Trophoblast cell (in vitro differentiated cells and primary cell): ENCODE results near the gene TAF8.
A peak's percentile ranks its signal among the peaks of the same experiment; 100 is the strongest.

ENCODE experiments used
- DNase-seq, 2 donors: peaks; one replicate each; pipeline ENCODE4 v3.0.0-alpha.2; 2016
- H2AFZ ChIP-seq: 2 replicates; pipeline ENCODE4 v1.6.1; 2013; ENCODE audit warnings: low read length, moderate library complexity, mild to moderate bottlenecking; ENCODE audit not compliant: insufficient read depth, poor library complexity
- H2AK5ac ChIP-seq: 2 replicates; pipeline ENCODE4 v1.6.1; 2013; ENCODE audit warnings: mild to moderate bottlenecking, low read length
- H2BK120ac ChIP-seq: 2 replicates; pipeline ENCODE4 v1.6.1; 2013; ENCODE audit warnings: low read length, mild to moderate bottlenecking, moderate library complexity; ENCODE audit not compliant: insufficient read depth, poor library complexity
- H2BK12ac ChIP-seq: 2 replicates; pipeline ENCODE4 v1.6.1; 2013; ENCODE audit warnings: mild to moderate bottlenecking, low read length, moderate library complexity
- H2BK5ac ChIP-seq: 2 replicates; pipeline ENCODE4 v1.6.1; 2013; ENCODE audit warnings: low read length, low read depth, moderate library complexity, mild to moderate bottlenecking; ENCODE audit not compliant: poor library complexity
- H3K14ac ChIP-seq: 2 replicates; pipeline ENCODE4 v1.6.1; 2013; ENCODE audit warnings: mild to moderate bottlenecking, low read length
- H3K18ac ChIP-seq: 2 replicates; pipeline ENCODE4 v1.6.1; 2013; ENCODE audit warnings: mild to moderate bottlenecking, low read length
- H3K23ac ChIP-seq: 2 replicates; pipeline ENCODE4 v1.6.1; 2013; ENCODE audit warnings: low read length
- H3K27ac ChIP-seq: 2 replicates; pipeline ENCODE4 v1.5.1; 2013; ENCODE audit warnings: low read depth, mild to moderate bottlenecking, inconsistent platforms, low read length, moderate library complexity
- H3K27me3 ChIP-seq: 2 replicates; pipeline ENCODE4 v1.6.1; 2013; ENCODE audit warnings: inconsistent platforms, mild to moderate bottlenecking, low read length, moderate library complexity; ENCODE audit not compliant: insufficient read depth
- H3K36me3 ChIP-seq, 2 experiments: 1 replicate in 1 of 2; 2 replicates in 1 of 2; pipeline ENCODE4 v1.6.1; 2013; ENCODE audit warnings: low read length in 2 of 2, mild to moderate bottlenecking in 2 of 2, moderate library complexity in 1 of 2; ENCODE audit not compliant: insufficient read depth in 2 of 2, control insufficient read depth in 1 of 2
- H3K4ac ChIP-seq: 2 replicates; pipeline ENCODE4 v1.6.1; 2013; ENCODE audit warnings: low read depth, mild to moderate bottlenecking, low read length, moderate library complexity
- H3K4me1 ChIP-seq, 2 experiments: 1 replicate in 1 of 2; 2 replicates in 1 of 2; pipeline ENCODE4 v1.6.1; 2013; ENCODE audit warnings: low read length in 2 of 2, mild to moderate bottlenecking in 2 of 2, moderate library complexity in 1 of 2; ENCODE audit not compliant: insufficient read depth in 2 of 2, control insufficient read depth in 1 of 2
- H3K4me2 ChIP-seq: 2 replicates; pipeline ENCODE4 v1.6.1; 2013; ENCODE audit warnings: inconsistent platforms, mild to moderate bottlenecking, low read length, moderate library complexity
- H3K4me3 ChIP-seq: 2 replicates; pipeline ENCODE4 v1.5.1; 2013; ENCODE audit warnings: mild to moderate bottlenecking, low read depth, low read length, inconsistent platforms
- H3K79me1 ChIP-seq: one replicate; pipeline ENCODE4 v1.6.1; 2013; ENCODE audit warnings: low read length
- H3K79me2 ChIP-seq: 2 replicates; pipeline ENCODE4 v1.6.1; 2013; ENCODE audit warnings: low read length, mild to moderate bottlenecking; ENCODE audit not compliant: control insufficient read depth, insufficient read depth, poor library complexity
- H3K9ac ChIP-seq: 2 replicates; pipeline ENCODE4 v1.6.1; 2013; ENCODE audit warnings: mild to moderate bottlenecking, low read length
- H3K9me3 ChIP-seq: 2 replicates; pipeline ENCODE4 v1.6.1; 2013; ENCODE audit warnings: low read depth, mild to moderate bottlenecking, control low read depth, inconsistent platforms, low read length; ENCODE audit not compliant: insufficient read depth
- H4K12ac ChIP-seq: 2 replicates; pipeline ENCODE4 v1.6.1; 2013; ENCODE audit warnings: low read depth, mild to moderate bottlenecking, low read length, moderate library complexity
- H4K8ac ChIP-seq: 2 replicates; pipeline ENCODE4 v1.6.1; 2013; ENCODE audit warnings: low read depth, mild to moderate bottlenecking, low read length, moderate library complexity
- H4K91ac ChIP-seq: one replicate; pipeline ENCODE4 v1.6.1; 2013; ENCODE audit warnings: low read depth, mild to moderate bottlenecking, low read length, moderate library complexity
- WGBS: extraction: QIAGEN DNeasy Blood & Tissue Kit; methylation state at CpG from one replicate; pipeline ENCODE4 v1.1.7; 2013; ENCODE audit warnings: missing lambda C conversion rate; ENCODE audit not compliant: insufficient read length, insufficient coverage; ENCODE audit errors: extremely low coverage; 5-methylcytosine and 5-hydroxymethylcytosine counted together

TAF8 gene

DNA sequence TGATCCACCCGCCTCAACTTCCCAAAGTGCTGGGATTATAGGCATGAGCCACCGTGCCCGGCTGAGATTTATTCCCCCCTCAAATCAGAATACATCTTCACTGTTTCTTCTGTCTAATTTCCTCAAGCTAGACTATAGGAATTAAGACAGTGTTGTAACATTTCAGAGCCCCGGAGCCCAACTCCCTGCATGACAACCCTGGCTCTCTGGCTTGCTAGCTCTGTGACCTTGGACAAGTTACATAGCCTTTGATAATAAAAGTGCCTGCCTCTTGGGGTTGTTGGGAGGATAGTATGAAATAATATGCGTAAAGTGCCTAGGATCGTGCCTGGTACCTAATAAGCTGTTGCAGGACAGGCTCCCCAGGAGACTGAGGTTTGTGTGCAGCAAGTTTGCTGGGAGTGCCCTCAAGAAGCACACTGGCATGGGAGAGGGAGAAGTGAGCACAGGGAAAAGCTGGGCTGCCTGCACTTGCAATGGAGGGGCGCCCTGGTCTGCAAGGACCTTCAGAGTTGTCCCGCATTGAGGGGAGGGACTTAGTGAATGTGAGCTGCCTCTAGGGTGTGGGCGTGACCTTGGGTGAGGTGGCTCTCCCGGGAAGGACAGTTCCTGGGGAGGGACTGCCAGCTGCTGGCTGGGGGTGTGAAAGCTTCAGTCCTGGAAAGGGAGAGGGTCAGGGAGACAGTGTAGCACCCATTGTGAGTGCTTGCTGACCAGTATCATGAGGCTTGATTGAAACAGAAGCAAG, 43.4 kb downstream of the TAF8 start:
- no peaks in the 10 kb centered on the region for H3K4me1 ChIP-seq
- H3K79me2 ChIP-seq, result no peaks in the 10 kb centered on the region

DNA sequence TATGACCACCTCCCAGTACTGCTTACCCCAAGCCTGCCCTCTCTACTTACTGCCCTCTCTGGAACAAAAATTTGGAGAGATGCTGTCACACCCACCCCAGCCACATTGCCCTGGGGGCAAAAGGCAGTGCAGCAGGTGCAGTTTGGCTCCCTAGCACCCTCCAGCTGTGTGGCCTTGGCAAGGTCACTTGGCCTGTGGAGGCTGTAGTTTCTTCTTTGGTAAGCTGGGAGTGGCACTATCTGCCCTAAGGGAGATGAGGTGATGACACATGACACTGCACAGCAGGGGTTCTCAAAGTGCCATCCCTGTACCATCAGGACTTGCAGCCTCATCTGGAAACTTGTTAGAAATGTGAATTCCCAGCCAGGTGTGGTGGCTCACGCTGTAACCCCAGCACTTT, 44.8 kb downstream of the TAF8 start:
- Histone ChIP-seq H2BK120ac (no peak overlapping the region), H3K4me3 (no peak overlapping the region), H3K27ac (no peak overlapping the region), H3K14ac (no peak overlapping the region), H3K18ac (no peak overlapping the region), H3K36me3 (no peaks in the 10 kb centered on the region), H3K9ac (no peak overlapping the region), H4K91ac (no peak overlapping the region), H3K4ac (no peak overlapping the region), H3K79me1 (no peaks in the 10 kb centered on the region), H3K4me2 (no peak overlapping the region), H3K79me2 (no peaks in the 10 kb centered on the region), H3K27me3 (no peaks in the 10 kb centered on the region), H2AK5ac (no peak overlapping the region), H3K23ac (no peak overlapping the region), H4K12ac (no peak overlapping the region), H3K4me1 (peaks cover under 1 to 3% of the 10 kb centered on the region in 2 experiments), H4K8ac (no peak overlapping the region), H2AFZ (no peak overlapping the region), H3K9me3 (no peaks in the 10 kb centered on the region), H2BK5ac (no peak overlapping the region), H2BK12ac (no peak overlapping the region)
- DNase-seq, result no peak
- WGBS, result no CpG with 5 or more reads among the region's 1 CpG

More for the DNA sequence above, 43.4 kb downstream of the TAF8 start:
- H2AFZ ChIP-seq, result no peak overlapping the region
- no peak overlapping the region for H3K18ac ChIP-seq
- H2BK120ac ChIP-seq, result no peak overlapping the region
- DNase-seq, result peak in 1 of 2 donors; percentile 15
- H3K23ac ChIP-seq, result no peak overlapping the region
- no peak overlapping the region for H3K4ac ChIP-seq
- H3K9ac ChIP-seq, result no peak overlapping the region
- no peak overlapping the region for H3K14ac ChIP-seq
- no peak overlapping the region for H4K12ac ChIP-seq
- no peak overlapping the region for H2AK5ac ChIP-seq
- no CpG with 5 or more reads among the region's 10 CpGs for WGBS
- H4K91ac ChIP-seq, result no peak overlapping the region
- no peak overlapping the region for H2BK12ac ChIP-seq
- H3K79me1 ChIP-seq, result no peaks in the 10 kb centered on the region
- no peak overlapping the region for H4K8ac ChIP-seq
- no peak overlapping the region for H3K27ac ChIP-seq
- no peak overlapping the region for H2BK5ac ChIP-seq
- H3K27me3 ChIP-seq, result no peaks in the 10 kb centered on the region
- H3K4me2 ChIP-seq, result no peak overlapping the region
- H3K36me3 ChIP-seq, result no peaks in the 10 kb centered on the region
- H3K9me3 ChIP-seq, result no peaks in the 10 kb centered on the region
- no peak overlapping the region for H3K4me3 ChIP-seq

DNA sequence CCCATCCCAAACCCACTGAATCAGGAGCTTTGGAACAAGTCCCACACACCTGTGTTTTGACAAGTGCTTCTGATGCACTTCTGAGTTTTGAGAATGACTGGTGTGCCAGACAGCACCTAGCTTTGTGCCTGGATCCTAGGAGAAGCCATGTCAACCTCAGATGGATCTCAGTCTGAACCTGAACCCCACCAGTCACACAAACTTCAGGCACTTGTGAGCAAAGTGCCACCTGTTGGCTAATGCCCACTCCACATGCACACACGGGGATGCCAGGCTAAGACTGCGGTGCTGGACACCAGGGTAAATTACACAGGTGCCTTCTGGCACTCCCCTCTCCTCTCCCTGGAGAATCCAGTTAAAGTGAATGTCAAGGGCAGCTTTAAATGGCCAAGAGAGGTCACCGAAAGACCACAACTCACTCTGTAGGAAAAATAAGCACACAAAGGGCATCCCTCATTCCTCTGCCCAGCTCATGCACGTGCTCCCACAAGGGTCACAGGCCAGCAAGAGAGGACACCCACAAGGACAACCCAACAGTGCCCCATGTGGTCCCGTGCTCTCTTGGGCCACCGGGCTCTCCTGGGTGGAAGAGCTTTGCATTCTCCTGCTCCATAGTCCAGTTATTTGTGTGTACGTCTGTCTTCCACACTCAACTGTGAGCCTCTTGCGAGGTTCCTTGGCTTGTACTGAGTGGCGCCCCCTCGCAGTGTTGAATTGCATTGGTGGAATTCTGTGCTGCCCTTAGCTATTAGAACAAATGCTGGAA, 45.6 kb downstream of the TAF8 start:
- Histone ChIP-seq H3K79me2 (no peaks in the 10 kb centered on the region), H3K4ac (no peak overlapping the region), H2BK12ac (no peak overlapping the region), H3K9ac (no peak overlapping the region), H4K12ac (no peak overlapping the region), H3K14ac (no peak overlapping the region), H3K27me3 (no peaks in the 10 kb centered on the region), H3K36me3 (no peaks in the 10 kb centered on the region), H3K18ac (no peak overlapping the region), H3K4me2 (no peak overlapping the region), H2AK5ac (no peak overlapping the region), H4K91ac (no peak overlapping the region), H3K79me1 (no peaks in the 10 kb centered on the region), H3K23ac (no peak overlapping the region), H4K8ac (no peak overlapping the region), H2BK120ac (no peak overlapping the region), H2AFZ (no peak overlapping the region), H2BK5ac (no peak overlapping the region), H3K4me3 (peak overlapping the region; percentile 30), H3K27ac (no peak overlapping the region), H3K4me1 (peaks cover 3 to 4% of the 10 kb centered on the region in 2 experiments), H3K9me3 (no peaks in the 10 kb centered on the region)
- DNase-seq, result no peak
- WGBS, result no CpG with 5 or more reads among the region's 10 CpGs

DNA sequence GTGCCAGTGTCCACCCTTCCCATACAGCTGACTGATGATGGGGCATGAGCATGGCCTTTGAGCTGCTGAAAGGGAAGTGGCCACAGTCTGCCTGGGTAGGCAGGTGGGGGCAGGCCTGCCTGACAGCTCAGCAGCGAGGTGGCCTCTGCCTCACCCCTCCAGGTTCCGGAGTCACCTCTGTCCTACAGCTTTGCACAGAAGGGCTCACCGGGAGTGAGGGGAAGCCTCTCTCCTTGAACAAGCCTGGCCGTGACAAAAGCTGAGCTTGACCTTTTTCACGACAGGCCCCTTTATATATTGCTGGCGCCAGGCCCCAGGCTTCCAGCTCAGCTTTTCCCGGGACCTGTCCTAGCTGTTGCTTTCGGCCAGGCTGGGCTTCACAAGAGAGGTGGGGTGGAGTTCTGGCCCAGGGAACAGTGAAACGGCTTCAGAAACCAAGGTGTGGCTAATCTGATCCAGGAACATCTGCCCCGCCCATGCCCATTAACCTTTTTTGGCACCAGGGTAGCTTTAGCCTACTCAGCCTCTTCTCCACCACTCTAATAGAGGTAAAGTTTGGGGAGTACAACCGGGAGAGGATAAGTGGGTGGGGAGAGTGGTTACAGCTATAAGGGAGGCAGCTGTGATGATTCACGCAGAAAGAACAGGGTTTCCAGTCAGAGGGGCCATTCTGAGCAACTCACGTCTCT, 49.2 kb downstream of the TAF8 start:
- Histone ChIP-seq H2BK5ac (no peak overlapping the region), H4K8ac (no peak overlapping the region), H3K36me3 (no peaks in the 10 kb centered on the region), H2BK12ac (no peak overlapping the region), H3K9ac (no peak overlapping the region), H3K9me3 (no peaks in the 10 kb centered on the region), H3K79me2 (no peaks in the 10 kb centered on the region), H3K27ac (no peak overlapping the region), H2AK5ac (no peak overlapping the region), H3K23ac (no peak overlapping the region), H3K14ac (no peak overlapping the region), H3K4ac (no peak overlapping the region), H3K79me1 (peaks cover 3% of the 10 kb centered on the region), H4K12ac (no peak overlapping the region), H3K4me2 (no peak overlapping the region), H3K27me3 (no peaks in the 10 kb centered on the region), H2AFZ (no peak overlapping the region), H3K4me3 (peak overlapping the region; percentile 24), H3K18ac (no peak overlapping the region), H2BK120ac (no peak overlapping the region), H3K4me1 (peaks cover 3 to 8% of the 10 kb centered on the region in 2 experiments), H4K91ac (no peak overlapping the region)
- no peak for DNase-seq
- WGBS, result no CpG with 5 or more reads among the region's 13 CpGs
